Astrocyte (in vitro differentiated cells and primary cell): ENCODE data around the gene TICRR. TPM values are rescaled to one million over a fixed set of nuclear protein-coding genes. Genes with fewer than 3 reads are reported as not detected.

Experiments
- DNase-seq: peaks from one replicate; pipeline ENCODE4 v3.0.0-alpha.2; 2010; ENCODE audit warnings: low read depth
- FAIRE-seq: peaks from 2 replicates; lab custom pipeline; 2011; peaks lifted over from hg19 to GRCh38; lab: Jason Lieb, UNC
- H2AFZ ChIP-seq: 2 replicates; pipeline ENCODE4 v1.6.0; 2012; ENCODE audit warnings: low read depth, low read length, inconsistent platforms
- H3K27ac ChIP-seq: 2 replicates; pipeline ENCODE4 v1.5.1; 2011; ENCODE audit warnings: low read depth, low read length, inconsistent platforms
- H3K27me3 ChIP-seq: 2 replicates; pipeline ENCODE4 v1.6.0; 2011; ENCODE audit warnings: low read length, inconsistent platforms; ENCODE audit not compliant: insufficient read depth
- H3K36me3 ChIP-seq: 2 replicates; pipeline ENCODE4 v1.5.1; 2011; ENCODE audit warnings: low read length, inconsistent platforms; ENCODE audit not compliant: insufficient read depth
- H3K4me1 ChIP-seq: 2 replicates; pipeline ENCODE4 v1.5.1; 2011; ENCODE audit warnings: low read length, inconsistent platforms; ENCODE audit not compliant: insufficient read depth
- H3K4me2 ChIP-seq: 2 replicates; pipeline ENCODE4 v1.6.0; 2012; ENCODE audit warnings: low read length, inconsistent platforms
- H3K4me3 ChIP-seq: 2 replicates; pipeline ENCODE4 v1.5.1; 2011; ENCODE audit warnings: low read depth, mild to moderate bottlenecking, low read length, inconsistent platforms; ENCODE audit not compliant: insufficient read depth
- H3K79me2 ChIP-seq: 2 replicates; pipeline ENCODE4 v1.6.0; 2012; ENCODE audit warnings: mild to moderate bottlenecking, low read length, inconsistent platforms; ENCODE audit not compliant: insufficient read depth
- H3K9ac ChIP-seq: 2 replicates; pipeline ENCODE4 v1.6.0; 2012; ENCODE audit warnings: mild to moderate bottlenecking, low read length, inconsistent platforms
- H3K9me3 ChIP-seq: 2 replicates; pipeline ENCODE4 v1.5.1; 2012; ENCODE audit warnings: low read depth, mild to moderate bottlenecking, low read length, inconsistent platforms; ENCODE audit not compliant: insufficient read depth
- H4K20me1 ChIP-seq: 2 replicates; pipeline ENCODE4 v1.6.0; 2012; ENCODE audit warnings: low read length, inconsistent platforms; ENCODE audit not compliant: insufficient read depth
- H3K27ac Mint-ChIP-seq: one replicate; pipeline ENCODE4 v1.8.0; 2021; ENCODE audit warnings: mild to moderate bottlenecking, mixed read lengths; ENCODE audit not compliant: unreplicated experiment
- H3K27me3 Mint-ChIP-seq: one replicate; pipeline ENCODE4 v1.8.0; 2021; ENCODE audit warnings: low read depth, mixed read lengths; ENCODE audit not compliant: unreplicated experiment
- H3K36me3 Mint-ChIP-seq: one replicate; pipeline ENCODE4 v1.8.0; 2021; ENCODE audit warnings: low read depth, mixed read lengths; ENCODE audit not compliant: unreplicated experiment
- H3K4me1 Mint-ChIP-seq: one replicate; pipeline ENCODE4 v1.8.0; 2021; ENCODE audit warnings: low read depth, mixed read lengths; ENCODE audit not compliant: unreplicated experiment
- H3K4me3 Mint-ChIP-seq: one replicate; pipeline ENCODE4 v1.8.0; 2021; ENCODE audit warnings: mild to moderate bottlenecking, moderate library complexity, mixed read lengths; ENCODE audit not compliant: unreplicated experiment
- H3K9me3 Mint-ChIP-seq: one replicate; pipeline ENCODE4 v1.8.0; 2021; ENCODE audit warnings: mild to moderate bottlenecking, mixed read lengths; ENCODE audit not compliant: unreplicated experiment
- CTCF ChIP-seq: IDR thresholded peaks from 2 replicates; pipeline ENCODE4 v1.5.1; 2011; ENCODE audit warnings: low read depth, mild to moderate bottlenecking, inconsistent platforms, low read length, moderate library complexity; ENCODE audit not compliant: insufficient read depth
- EZH2 ChIP-seq: IDR thresholded peaks from 2 replicates; pipeline ENCODE4 v1.6.1; 2012; ENCODE audit warnings: mild to moderate bottlenecking, low read length, inconsistent platforms; ENCODE audit not compliant: insufficient read depth
- total RNA-seq: library from RNA; stranded (reverse); gene quantifications from 2 replicates; pipeline ENCODE4 v1.2.1, GENCODE V29; 2021

TICRR gene
- total RNA-seq, 1 donor from 2014 or later, result 2.9 TPM

DNA sequence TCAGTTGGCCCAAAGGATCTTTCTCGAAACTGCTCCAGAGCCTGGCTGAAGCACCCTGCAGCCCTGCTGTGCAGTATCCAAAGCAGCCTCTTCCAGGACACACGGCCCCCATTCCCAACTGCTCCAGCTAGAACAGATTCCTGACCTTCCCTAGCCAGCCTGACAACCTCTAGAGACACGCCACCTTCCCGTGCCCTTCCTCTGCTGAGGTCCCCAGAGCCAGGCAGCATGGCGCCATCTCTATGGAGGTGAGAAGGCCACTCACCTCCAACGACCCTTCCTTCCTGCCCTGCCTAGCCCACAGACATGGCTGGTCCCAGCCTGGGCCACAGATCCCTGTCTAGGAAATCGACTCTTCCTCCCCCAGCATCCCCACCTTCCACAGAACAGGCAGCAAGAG is 76.9 kb downstream of the TICRR start:
- H3K4me1 ChIP-seq, result peaks cover 5% of the 10 kb centered on the region
- H3K79me2 ChIP-seq, result peaks cover 26% of the 10 kb centered on the region
- H2AFZ ChIP-seq, result no peak overlapping the region
- no peaks in the 10 kb centered on the region for H3K27me3 ChIP-seq
- H3K4me1 Mint-ChIP-seq, result peaks cover 5% of the 10 kb centered on the region
- no peak for DNase-seq
- H3K9me3 Mint-ChIP-seq, result no peaks in the 10 kb centered on the region
- H3K4me2 ChIP-seq, result no peak overlapping the region
- H3K36me3 Mint-ChIP-seq, result peaks cover 10% of the 10 kb centered on the region
- H3K9me3 ChIP-seq, result no peaks in the 10 kb centered on the region
- FAIRE-seq, result no peak
- peaks cover 23% of the 10 kb centered on the region for H4K20me1 ChIP-seq
- H3K9ac ChIP-seq, result no peak overlapping the region
- H3K4me3 Mint-ChIP-seq, result no peak overlapping the region
- H3K4me3 ChIP-seq, result no peak overlapping the region
- no peaks in the 10 kb centered on the region for H3K36me3 ChIP-seq
- no peak overlapping the region for H3K27ac Mint-ChIP-seq
- TF ChIP-seq CTCF (no peak), EZH2 (no peak)
- no peak overlapping the region for H3K27ac ChIP-seq
- H3K27me3 Mint-ChIP-seq, result peaks cover 10% of the 10 kb centered on the region

GRCh38 chr15:89652666-89653065 is 77.4 kb downstream of the TICRR start:
- Histone ChIP-seq H3K27ac (no peak overlapping the region), H4K20me1 (peaks cover 23% of the 10 kb centered on the region), H3K4me2 (no peak overlapping the region), H3K9me3 (no peaks in the 10 kb centered on the region), H3K79me2 (peaks cover 26% of the 10 kb centered on the region), H3K36me3 (no peaks in the 10 kb centered on the region), H3K9ac (no peak overlapping the region), H2AFZ (no peak overlapping the region), H3K27me3 (no peaks in the 10 kb centered on the region), H3K4me1 (peaks cover 5% of the 10 kb centered on the region), H3K4me3 (no peak overlapping the region)
- H3K27ac Mint-ChIP-seq, result no peak overlapping the region
- H3K4me1 Mint-ChIP-seq, result peaks cover 5% of the 10 kb centered on the region
- H3K27me3 Mint-ChIP-seq, result peaks cover 10% of the 10 kb centered on the region
- DNase-seq (no peak), FAIRE-seq (no peak)
- no peak for TF ChIP-seq CTCF
- no peak for TF ChIP-seq EZH2
- H3K9me3 Mint-ChIP-seq, result no peaks in the 10 kb centered on the region
- no peak overlapping the region for H3K4me3 Mint-ChIP-seq
- peaks cover 8% of the 10 kb centered on the region for H3K36me3 Mint-ChIP-seq

DNA sequence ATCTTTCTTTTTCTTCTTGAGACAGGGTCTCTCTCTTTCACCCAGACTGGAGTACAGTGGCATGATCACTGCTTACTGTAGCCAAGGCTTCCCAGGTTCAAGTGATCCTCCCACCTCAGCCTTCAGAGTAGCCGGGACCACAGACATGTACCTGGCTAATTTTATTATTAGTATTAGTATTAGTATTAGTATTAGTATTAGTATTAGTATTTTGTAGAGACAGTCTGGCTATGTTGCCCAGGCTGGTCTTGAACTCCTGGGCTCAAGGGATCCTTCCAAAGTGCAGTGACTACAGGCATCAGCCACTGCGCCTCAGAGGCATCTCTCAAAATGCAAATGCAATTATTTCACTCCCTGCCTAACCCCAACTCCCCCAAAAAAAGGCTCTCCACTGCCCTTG is 78.3 kb downstream of the TICRR start:
- Mint-ChIP-seq H3K4me3 (no peak overlapping the region), H3K27ac (no peak overlapping the region), H3K9me3 (no peaks in the 10 kb centered on the region), H3K36me3 (peaks cover 7% of the 10 kb centered on the region), H3K27me3 (peaks cover 10% of the 10 kb centered on the region), H3K4me1 (peaks cover 5% of the 10 kb centered on the region)
- H4K20me1 ChIP-seq, result peaks cover 23% of the 10 kb centered on the region
- TF ChIP-seq EZH2, result no peak
- TF ChIP-seq CTCF, result no peak
- H3K9ac ChIP-seq, result no peak overlapping the region
- H3K36me3 ChIP-seq, result no peaks in the 10 kb centered on the region
- no peaks in the 10 kb centered on the region for H3K9me3 ChIP-seq
- peaks cover 5% of the 10 kb centered on the region for H3K4me1 ChIP-seq
- H3K4me3 ChIP-seq, result no peak overlapping the region
- no peaks in the 10 kb centered on the region for H3K27me3 ChIP-seq
- no peak for DNase-seq
- no peak overlapping the region for H2AFZ ChIP-seq
- no peak overlapping the region for H3K27ac ChIP-seq
- no peak overlapping the region for H3K4me2 ChIP-seq
- peaks cover 26% of the 10 kb centered on the region for H3K79me2 ChIP-seq
- FAIRE-seq, result no peak
